Esophagus squamous epithelium (tissue), 5 donors: ENCODE results near the gene N4BP2L2. TPM values are rescaled to one million over a fixed set of nuclear protein-coding genes. Genes with fewer than 3 reads are reported as not detected.

ENCODE experiments used
- DNase-seq: peaks from one replicate; lab custom pipeline; 2025; lab: John Stamatoyannopoulos, UW
- H3K27ac ChIP-seq, 4 donors: fragments of 200-600 bp; sonication (generic); one replicate each; pipeline ENCODE4 v1.5.1; 2016 to 2019; ENCODE audit warnings: mild to moderate bottlenecking in 1 of 4
- H3K27me3 ChIP-seq, 4 donors: fragments of 200-600 bp; sonication (generic); 1 replicate in 3 of 4; 2 replicates in 1 of 4; pipeline versions ENCODE4 v1.5.1 to v1.6.0; 2017 to 2021; ENCODE audit warnings: antibody characterized with exemption in 1 of 4
- H3K36me3 ChIP-seq, 3 donors: fragments of 200-600 bp; sonication (generic); one replicate each; pipeline ENCODE4 v1.5.1; 2016 to 2019
- H3K4me1 ChIP-seq, 3 donors: fragments of 200-600 bp; sonication (generic); one replicate each; pipeline ENCODE4 v1.5.1; 2017 to 2019
- H3K4me3 ChIP-seq, 4 donors: fragments of 200-600 bp; sonication (generic); 1 replicate in 3 of 4; 2 replicates in 1 of 4; pipeline ENCODE4 v1.5.1; 2016 to 2019; ENCODE audit warnings: mild to moderate bottlenecking in 2 of 4, moderate library complexity in 1 of 4
- H3K9me3 ChIP-seq, 3 donors: fragments of 200-600 bp; sonication (generic); one replicate each; pipeline ENCODE4 v1.5.1; 2016 to 2019
- CTCF ChIP-seq, 6 experiments: fragments of 450-650 bp in 4 of 6; fragments of 200-600 bp in 2 of 6; sonication (generic) in 2 of 6; IDR thresholded peaks; one replicate each; pipeline ENCODE4 v1.5.1; 2016 to 2019; ENCODE audit warnings: antibody characterized with exemption in 6 of 6, mild to moderate bottlenecking in 4 of 6, moderate library complexity in 4 of 6
- POLR2A ChIP-seq, 4 donors: fragments of 450-650 bp; IDR thresholded peaks; one replicate each; pipeline ENCODE4 v1.6.1; 2017; ENCODE audit warnings: antibody characterized with exemption in 4 of 4, mild to moderate bottlenecking in 4 of 4, moderate library complexity in 3 of 4
- WGBS, 2 donors: methylation state at CpG; one replicate each; pipeline ENCODE4 v1.1.5; 2018; 5-methylcytosine and 5-hydroxymethylcytosine counted together
- intact Hi-C: fragments of 100-400 bp; cut with DNase I; formaldehyde crosslinking; loops from one replicate; pipeline ENCODE4 v1.15.0; 2022
- total RNA-seq, 4 donors: library from RNA; depleted of rRNA; stranded (reverse); fragments of >200 nt; gene quantifications; one replicate each; pipeline ENCODE4 v1.1.0, GENCODE V29; 2016
- donor health status: DM: yes; HTN: yes; CAD: no.

Gene N4BP2L2
- total RNA-seq, 4 donors from 2014 or later, result 32.8 to 136 (median 50.3) TPM

- Histone ChIP-seq H3K27ac (no peak overlapping the region), H3K36me3 (no peaks in the 10 kb centered on the region), H3K4me3 (no peak overlapping the region), H3K9me3 (no peaks in the 10 kb centered on the region), H3K27me3 (no peaks in the 10 kb centered on the region), H3K4me1 (peaks cover 0 to 8% (median 0%) of the 10 kb centered on the region in 3 donors)
- TF ChIP-seq POLR2A (IDR thresholded peaks at IDR 0.05) (no peak), CTCF (IDR thresholded peaks at IDR 0.05) (no peak)
- DNase-seq, result no peak
- intact Hi-C loops, result no loop called here
- WGBS, 2 donors, result 69 to 73% methylated on average over 2 of the region's 2 CpGs
Observed at GRCh38 chr13:32414580-32414979, 124.0 kb downstream of the N4BP2L2 start.

GRCh38 chr13:32413284-32413683, 125.3 kb downstream of the N4BP2L2 start:
- 88 to 90% methylated on average over 3 of the region's 3 CpGs for WGBS, 2 donors
- TF ChIP-seq CTCF (IDR thresholded peaks at IDR 0.05) (no peak), POLR2A (IDR thresholded peaks at IDR 0.05) (no peak)
- Histone ChIP-seq H3K4me3 (no peak overlapping the region), H3K4me1 (peaks cover 0 to 21% (median 7%) of the 10 kb centered on the region in 3 donors), H3K36me3 (no peaks in the 10 kb centered on the region), H3K9me3 (no peaks in the 10 kb centered on the region), H3K27me3 (no peaks in the 10 kb centered on the region), H3K27ac (no peak overlapping the region)
- DNase-seq, result no peak
- intact Hi-C loops, result no loop called here

- TF ChIP-seq POLR2A (IDR thresholded peaks at IDR 0.05), result no peak
- TF ChIP-seq CTCF (IDR thresholded peaks at IDR 0.05), result no peak
- Histone ChIP-seq H3K36me3 (peaks cover 0 to 26% (median 0%) of the 10 kb centered on the region in 3 donors), H3K27me3 (no peaks in the 10 kb centered on the region), H3K27ac (peak overlapping the region in 2 of 4 donors; percentile 18 to 43), H3K4me1 (peaks cover 0 to 25% (median 7%) of the 10 kb centered on the region in 3 donors), H3K9me3 (no peaks in the 10 kb centered on the region), H3K4me3 (peak overlapping the region in 1 of 4 donors; percentile 17)
- intact Hi-C loops, result no loop called here
- WGBS, 2 donors, result 65 to 72% methylated on average over 26 to 27 of the region's 27 CpGs
- DNase-seq, result no peak
Observed at GRCh38 chr13:32409561-32410421, 128.8 kb downstream of the N4BP2L2 start.

- Histone ChIP-seq H3K36me3 (peaks cover 0 to 34% (median 0%) of the 10 kb centered on the region in 3 donors), H3K4me3 (no peak overlapping the region), H3K27me3 (no peaks in the 10 kb centered on the region), H3K9me3 (no peaks in the 10 kb centered on the region), H3K4me1 (peaks cover 0 to 25% (median 7%) of the 10 kb centered on the region in 3 donors), H3K27ac (no peak overlapping the region)
- intact Hi-C loops, result no loop called here
- no peak for TF ChIP-seq CTCF (IDR thresholded peaks at IDR 0.05)
- TF ChIP-seq POLR2A (IDR thresholded peaks at IDR 0.05), result no peak
- WGBS, 2 donors, result 90 to 92% methylated on average over 6 of the region's 6 CpGs
- no peak for DNase-seq
Observed at GRCh38 chr13:32409001-32409313, 129.6 kb downstream of the N4BP2L2 start.

GRCh38 chr13:32408296-32409000, 130.1 kb downstream of the N4BP2L2 start:
- Histone ChIP-seq H3K4me1 (peaks cover 0 to 25% (median 7%) of the 10 kb centered on the region in 3 donors), H3K27ac (no peak overlapping the region), H3K36me3 (peaks cover 0 to 37% (median 0%) of the 10 kb centered on the region in 3 donors), H3K27me3 (no peaks in the 10 kb centered on the region), H3K9me3 (no peaks in the 10 kb centered on the region), H3K4me3 (no peak overlapping the region)
- WGBS, 2 donors, result 72 to 73% methylated on average over 9 of the region's 9 CpGs
- no peak for DNase-seq
- intact Hi-C loops, result no loop called here
- no peak for TF ChIP-seq POLR2A (IDR thresholded peaks at IDR 0.05)
